Measurements from ENCODE around the gene CRIP3. TPM values are rescaled to one million over a fixed set of nuclear protein-coding genes. Genes with fewer than 3 reads are reported as not detected.

CRIP3 gene
- total RNA-seq, 1 experiment from 2014 or later = 5.7 TPM

- TF ChIP-seq CTCF (conservative IDR thresholded peaks at IDR 0.05) = no peak
- no peak for TF ChIP-seq EZH2 (IDR thresholded peaks at IDR 0.05; ENCODE audit: low read depth)
- H3K4me3 ChIP-seq = no peak overlapping the region
- no peaks in the 10 kb centered on the region for H3F3A ChIP-seq (ENCODE audit: insufficient read depth, low read depth)
- no TSS peak for BruUV-seq (replicated peaks)
- H3K9me2 ChIP-seq (ENCODE audit: insufficient read depth) = no peaks in the 10 kb centered on the region
- intact Hi-C loops (cut with micrococcal nuclease; ENCODE audit: unreplicated experiment) = no loop called here
- H3K9me3 ChIP-seq (ENCODE audit: insufficient read depth, low read depth) = no peaks in the 10 kb centered on the region
- H4K20me1 ChIP-seq (ENCODE audit: insufficient read depth) = no peaks in the 10 kb centered on the region
- DNase-seq = no peak
- H3K27me3 ChIP-seq (ENCODE audit: insufficient read depth, low read depth) = no peaks in the 10 kb centered on the region
- ChIA-PET CTCF (interaction anchor here (0.6 kb wide), 1 partner anchor 190 kb away, joined by 5 read pairs; no protein-coding TSS in a partner anchor), POLR2A (ENCODE audit: unreplicated experiment) (no interaction called here)
- no peak overlapping the region for H3K27ac ChIP-seq
- peaks cover 15% of the 10 kb centered on the region for H3K4me1 ChIP-seq (replicated peaks; ENCODE audit: insufficient read depth)
- no peak overlapping the region for H3K4me2 ChIP-seq
- H3K79me2 ChIP-seq (ENCODE audit: low read depth) = no peaks in the 10 kb centered on the region
- no peaks in the 10 kb centered on the region for H3K36me3 ChIP-seq (ENCODE audit: low read depth)
- no peak overlapping the region for H2AFZ ChIP-seq
Measured at GRCh38 chr6:43313813-43314212, 5.2 kb upstream of the CRIP3 start.

DNA sequence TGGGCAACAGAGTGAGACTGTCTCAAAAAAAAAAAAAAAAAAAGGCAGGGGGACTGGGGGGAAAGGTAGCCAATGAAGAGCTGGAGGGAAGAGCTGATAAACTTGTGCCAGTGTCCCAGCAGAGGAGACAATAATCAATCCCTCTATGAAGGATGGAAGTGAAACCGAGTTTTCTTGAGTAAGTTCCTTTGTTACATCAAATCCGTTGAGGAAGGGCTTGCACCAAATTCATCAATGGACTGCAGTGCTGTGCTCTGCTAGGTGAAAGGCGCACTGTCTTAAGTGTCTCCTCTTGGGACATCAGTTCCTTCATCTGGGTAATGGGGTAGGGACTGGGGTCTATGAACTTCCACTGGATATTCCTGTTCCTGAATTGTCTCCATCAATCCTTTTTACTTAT lies 3.0 kb upstream of the CRIP3 start:
- H3K27ac ChIP-seq = no peak overlapping the region
- DNase-seq = no peak
- no peaks in the 10 kb centered on the region for H4K20me1 ChIP-seq (ENCODE audit: insufficient read depth)
- CTCF ChIA-PET = no interaction called here
- no TSS peak for BruUV-seq (replicated peaks)
- H3K9me3 ChIP-seq (ENCODE audit: insufficient read depth, low read depth) = no peaks in the 10 kb centered on the region
- H3K9me2 ChIP-seq (ENCODE audit: insufficient read depth) = no peaks in the 10 kb centered on the region
- H3K79me2 ChIP-seq (ENCODE audit: low read depth) = no peaks in the 10 kb centered on the region
- intact Hi-C loops (cut with micrococcal nuclease; ENCODE audit: unreplicated experiment) = no loop called here
- POLR2A ChIA-PET (ENCODE audit: unreplicated experiment) = no interaction called here
- peaks cover 15% of the 10 kb centered on the region for H3K4me1 ChIP-seq (replicated peaks; ENCODE audit: insufficient read depth)
- TF ChIP-seq EZH2 (IDR thresholded peaks at IDR 0.05; ENCODE audit: low read depth) = no peak
- no peak for TF ChIP-seq CTCF (conservative IDR thresholded peaks at IDR 0.05)
- H3K4me3 ChIP-seq = no peak overlapping the region
- no peak overlapping the region for H2AFZ ChIP-seq
- no peaks in the 10 kb centered on the region for H3K27me3 ChIP-seq (ENCODE audit: insufficient read depth, low read depth)
- no peak overlapping the region for H3K4me2 ChIP-seq
- H3F3A ChIP-seq (ENCODE audit: insufficient read depth, low read depth) = no peaks in the 10 kb centered on the region
- H3K36me3 ChIP-seq (ENCODE audit: low read depth) = no peaks in the 10 kb centered on the region

DNA sequence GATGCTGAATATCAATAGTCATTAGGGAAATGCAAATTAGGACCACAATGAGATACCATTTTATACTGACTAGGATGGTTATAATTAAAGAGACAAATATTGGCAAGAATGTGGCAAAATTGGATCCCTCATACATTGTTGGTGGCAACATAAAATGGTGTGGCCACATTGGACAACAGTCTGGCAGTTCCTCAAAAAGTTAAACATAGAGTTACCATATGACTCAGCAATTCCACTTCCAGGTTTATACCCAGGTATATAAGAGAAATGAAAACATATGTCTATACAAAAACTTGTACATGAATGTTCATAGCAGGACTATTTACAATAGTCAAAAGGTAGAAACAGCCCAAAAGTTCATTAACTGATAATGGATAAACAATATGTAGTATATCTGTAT lies 2.0 kb upstream of the CRIP3 start:
- BruUV-seq (replicated peaks) = no TSS peak
- no peaks in the 10 kb centered on the region for H4K20me1 ChIP-seq (ENCODE audit: insufficient read depth)
- ChIA-PET POLR2A (ENCODE audit: unreplicated experiment) (no interaction called here), CTCF (no interaction called here)
- H3K27me3 ChIP-seq (ENCODE audit: insufficient read depth, low read depth) = no peaks in the 10 kb centered on the region
- TF ChIP-seq EZH2 (IDR thresholded peaks at IDR 0.05; ENCODE audit: low read depth) (no peak), CTCF (conservative IDR thresholded peaks at IDR 0.05) (no peak)
- H3K4me3 ChIP-seq = no peak overlapping the region
- H3K36me3 ChIP-seq (ENCODE audit: low read depth) = no peaks in the 10 kb centered on the region
- intact Hi-C loops (cut with micrococcal nuclease; ENCODE audit: unreplicated experiment) = no loop called here
- H3K27ac ChIP-seq = no peak overlapping the region
- H3K79me2 ChIP-seq (ENCODE audit: low read depth) = no peaks in the 10 kb centered on the region
- no peaks in the 10 kb centered on the region for H3K9me2 ChIP-seq (ENCODE audit: insufficient read depth)
- H3K9me3 ChIP-seq (ENCODE audit: insufficient read depth, low read depth) = no peaks in the 10 kb centered on the region
- no peaks in the 10 kb centered on the region for H3F3A ChIP-seq (ENCODE audit: insufficient read depth, low read depth)
- H3K4me1 ChIP-seq (replicated peaks; ENCODE audit: insufficient read depth) = peaks cover 15% of the 10 kb centered on the region
- no peak overlapping the region for H2AFZ ChIP-seq
- no peak for DNase-seq
- no peak overlapping the region for H3K4me2 ChIP-seq

Data from PC-9 (cell line).